Panc1 (cell line): ENCODE measurements around the gene MSANTD1. TPM values are rescaled to one million over a fixed set of nuclear protein-coding genes. Genes with fewer than 3 reads are reported as not detected.

Experiments used
- ATAC-seq: fragments of 200-7000 bp; cut with Tn5 transposase; 2 replicates; pipeline ENCODE4 v1.9.1; 2020; ENCODE audit warnings: mild to moderate bottlenecking, moderate library complexity
- BruUV-seq: library from RNA; stranded (reverse); fragments of 400-500 nt; replicated peaks from 2 replicates; lab custom pipeline; 2021; lab: Mats Ljungman, UMichigan
- CTCF ChIA-PET: fragments of 300-600 bp; sonication (Branson Sonifier 250); formaldehyde crosslinking; loops from one replicate; lab custom pipeline; 2022; ENCODE audit warnings: antibody characterized with exemption; lab: Charles Lee
- POLR2A ChIA-PET: fragments of 300-600 bp; sonication (Branson Sonifier 250); formaldehyde crosslinking; loops from one replicate; lab custom pipeline; 2022; ENCODE audit warnings: antibody characterized with exemption; lab: Charles Lee
- DNase-seq: peaks from one replicate; pipeline ENCODE4 v3.0.0-alpha.2; 2010; ENCODE audit warnings: low read depth, low spot score
- H3K27ac ChIP-seq: 2 replicates; pipeline ENCODE4 v1.5.1; 2011; ENCODE audit warnings: mild to moderate bottlenecking, low read length, inconsistent platforms
- H3K27me3 ChIP-seq: fragments of 200-500 bp; sonication (Bioruptor generic); 2 replicates; pipeline ENCODE4 v1.6.0; 2014; ENCODE audit warnings: low read length, inconsistent platforms; ENCODE audit not compliant: control insufficient read depth, insufficient read depth
- H3K36me3 ChIP-seq: fragments of 200-500 bp; sonication (Bioruptor generic); 2 replicates; pipeline ENCODE4 v1.5.1; 2014; ENCODE audit warnings: inconsistent platforms, mild to moderate bottlenecking, low read length, moderate library complexity; ENCODE audit not compliant: control insufficient read depth, insufficient read depth
- H3K4me1 ChIP-seq: 2 replicates; pipeline ENCODE4 v1.5.1; 2011; ENCODE audit warnings: inconsistent platforms, mild to moderate bottlenecking, low read length, moderate library complexity; ENCODE audit not compliant: control insufficient read depth, insufficient read depth
- H3K4me3 ChIP-seq, 2 experiments: 2 replicates each; pipeline ENCODE4 v1.5.1; 2011 to 2012; ENCODE audit warnings: low read depth in 2 of 2, low read length in 2 of 2, mild to moderate bottlenecking in 2 of 2, inconsistent platforms in 1 of 2, moderate library complexity in 1 of 2
- H3K9me3 ChIP-seq: fragments of 200-500 bp; sonication (Bioruptor generic); 2 replicates; pipeline ENCODE4 v1.5.1; 2014; ENCODE audit warnings: low read depth, mild to moderate bottlenecking, inconsistent platforms, low read length, moderate library complexity; ENCODE audit not compliant: control insufficient read depth, insufficient read depth
- CTCF ChIP-seq: fragments of 450-650 bp; IDR thresholded peaks from 2 replicates; pipeline ENCODE4 v1.5.1; 2017; ENCODE audit warnings: mild to moderate bottlenecking
- POLR2AphosphoS5 ChIP-seq: IDR thresholded peaks from 2 replicates; pipeline ENCODE4 v1.6.1; 2012; ENCODE audit warnings: mild to moderate bottlenecking, low read depth, low read length, moderate library complexity
- REST ChIP-seq, 2 experiments: IDR thresholded peaks; 2 replicates each; pipeline ENCODE4 v1.6.1; 2011 to 2012; ENCODE audit warnings: low read depth in 2 of 2, control low read depth in 1 of 2, low read length in 1 of 2, mild to moderate bottlenecking in 1 of 2, moderate library complexity in 1 of 2; ENCODE audit not compliant: insufficient read depth in 1 of 2
- SIN3A ChIP-seq: IDR thresholded peaks from 2 replicates; pipeline ENCODE4 v1.6.1; 2012; ENCODE audit warnings: low read depth, mild to moderate bottlenecking, low read length, moderate library complexity, borderline replicate concordance; ENCODE audit not compliant: insufficient read depth
- TCF7L2 ChIP-seq: IDR thresholded peaks from 2 replicates; pipeline ENCODE4 v1.6.1; 2011; ENCODE audit warnings: mild to moderate bottlenecking, low read depth, low read length, inconsistent platforms
- in situ Hi-C: cut with HindIII; loops from 2 replicates; pipeline ENCODE4 v1.10.0; 2016; ENCODE audit warnings: low sequenced_read_pairs, low pct_unique_long_range_greater_than_20kb
- intact Hi-C: fragments of 100-400 bp; cut with micrococcal nuclease; formaldehyde crosslinking; loops from one replicate; pipeline ENCODE4 v1.10.0; 2022; ENCODE audit not compliant: unreplicated experiment
- total RNA-seq: library from RNA; stranded (reverse); gene quantifications from one replicate; pipeline ENCODE4 v1.2.1, GENCODE V29; 2021; ENCODE audit not compliant: unreplicated experiment

The MSANTD1 gene
- total RNA-seq, 1 experiment from 2014 or later: 0.57 TPM

DNA sequence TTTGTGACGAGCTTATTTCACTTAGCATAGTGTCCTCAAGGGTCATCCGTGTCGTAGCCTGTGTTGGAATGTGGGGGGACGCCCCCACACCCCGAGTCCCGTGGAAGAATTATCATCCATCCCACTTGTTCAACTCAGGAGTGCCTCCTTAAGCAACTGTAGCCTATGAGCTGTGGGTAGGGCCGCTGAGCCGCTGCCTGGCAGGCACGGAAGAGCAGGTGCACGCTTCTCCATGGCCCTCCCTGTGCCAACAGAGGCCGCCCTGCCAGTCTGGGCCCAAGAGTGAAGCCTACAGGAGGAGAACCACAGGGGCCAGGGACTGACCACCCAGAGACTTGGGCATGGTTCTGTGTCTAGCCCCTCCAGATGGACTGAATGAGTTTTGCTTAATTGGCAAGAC lies 41.5 kb downstream of the MSANTD1 start:
- CTCF ChIA-PET: no interaction called here
- intact Hi-C loops: no loop called here
- Histone ChIP-seq H3K27ac (no peak overlapping the region), H3K4me3 (no peak overlapping the region), H3K27me3 (no peaks in the 10 kb centered on the region), H3K36me3 (no peaks in the 10 kb centered on the region; the same call in 1 of the 2 replicates), H3K4me1 (peaks cover 6% of the 10 kb centered on the region; the same call in 1 of the 2 replicates), H3K9me3 (no peaks in the 10 kb centered on the region)
- TF ChIP-seq POLR2AphosphoS5 (no peak), SIN3A (no peak), TCF7L2 (no peak), REST (IDR thresholded peaks at IDR 0.05; ENCODE audit: insufficient read depth in 1 of 2, low read depth in 2 of 2, low read length in 1 of 2) (no peak), CTCF (no peak)
- POLR2A ChIA-PET: interaction anchor here (0.7 kb wide), 1 partner anchor 431 kb away, joined by 12 read pairs; no protein-coding TSS in a partner anchor
- DNase-seq (no peak), ATAC-seq (no peak)
- no TSS peak for BruUV-seq
- in situ Hi-C loops: no loop called here

DNA sequence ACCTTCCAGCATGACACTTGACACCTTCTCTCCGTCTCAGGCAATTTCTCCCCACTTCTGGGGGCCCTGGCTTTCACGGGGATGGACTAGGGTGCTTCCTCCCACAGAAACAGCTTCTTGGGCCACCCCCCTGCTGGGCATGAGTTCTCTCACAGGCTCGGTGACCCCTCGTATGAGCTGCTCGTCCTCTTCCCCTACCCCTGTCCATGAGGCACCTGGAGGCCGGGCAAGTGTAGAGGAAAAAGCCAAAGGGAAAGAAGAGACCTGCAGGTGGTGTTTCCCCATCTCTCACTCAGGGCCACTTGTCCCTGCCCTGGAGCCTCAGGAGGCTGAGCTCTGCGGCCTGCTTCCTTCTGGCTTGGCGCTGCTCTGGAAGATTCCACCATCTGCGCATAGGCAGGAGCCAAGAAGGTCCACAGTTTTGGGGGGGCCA lies 41.9 kb downstream of the MSANTD1 start:
- Histone ChIP-seq H3K36me3 (no peaks in the 10 kb centered on the region; the same call in 1 of the 2 replicates), H3K4me1 (peaks cover 6% of the 10 kb centered on the region; the same call in 1 of the 2 replicates), H3K4me3 (no peak overlapping the region), H3K27me3 (no peaks in the 10 kb centered on the region), H3K27ac (no peak overlapping the region), H3K9me3 (no peaks in the 10 kb centered on the region)
- intact Hi-C loops (no loop called here), in situ Hi-C loops (no loop called here)
- ATAC-seq (no peak), DNase-seq (no peak)
- BruUV-seq: no TSS peak
- TF ChIP-seq TCF7L2: no peak
- no peak for TF ChIP-seq REST (IDR thresholded peaks at IDR 0.05; ENCODE audit: insufficient read depth in 1 of 2, low read depth in 2 of 2, low read length in 1 of 2)
- no peak for TF ChIP-seq POLR2AphosphoS5
- TF ChIP-seq SIN3A: no peak
- no peak for TF ChIP-seq CTCF
- POLR2A ChIA-PET: interaction anchor here (0.7 kb wide), 1 partner anchor 431 kb away, joined by 12 read pairs; no protein-coding TSS in a partner anchor
- CTCF ChIA-PET: interaction anchor here (0.6 kb wide), 1 partner anchor 187 kb away, joined by 10 read pairs; no protein-coding TSS in a partner anchor
